GM19025 (cell line): ENCODE results near the gene LRRC10.

ENCODE experiments used
- ATAC-seq: cut with Tn5 transposase; IDR thresholded peaks from one replicate; pipeline ENCODE4 v1.9.1; 2021; ENCODE audit warnings: mild to moderate bottlenecking, low read depth, moderate library complexity; ENCODE audit not compliant: unreplicated experiment

Gene LRRC10, protein sequence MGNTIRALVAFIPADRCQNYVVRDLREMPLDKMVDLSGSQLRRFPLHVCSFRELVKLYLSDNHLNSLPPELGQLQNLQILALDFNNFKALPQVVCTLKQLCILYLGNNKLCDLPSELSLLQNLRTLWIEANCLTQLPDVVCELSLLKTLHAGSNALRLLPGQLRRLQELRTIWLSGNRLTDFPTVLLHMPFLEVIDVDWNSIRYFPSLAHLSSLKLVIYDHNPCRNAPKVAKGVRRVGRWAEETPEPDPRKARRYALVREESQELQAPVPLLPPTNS

DNA sequence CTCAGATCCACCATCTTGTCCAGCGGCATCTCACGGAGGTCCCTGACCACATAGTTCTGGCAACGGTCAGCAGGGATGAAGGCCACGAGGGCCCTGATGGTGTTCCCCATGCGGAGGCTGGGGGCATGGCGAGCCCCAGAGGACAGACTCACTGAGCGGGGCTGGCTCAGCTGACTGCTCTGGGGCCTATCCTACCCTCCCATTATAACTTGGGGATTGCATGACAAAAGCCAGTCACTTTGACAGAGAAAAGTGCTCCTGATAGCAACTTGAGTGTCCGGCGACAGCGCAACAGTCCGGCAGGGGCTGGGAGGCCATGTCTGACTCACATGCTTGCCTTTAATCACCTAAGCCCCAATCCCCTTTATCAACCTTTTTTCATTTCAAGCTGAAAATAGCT is at the start of gene LRRC10:
Gene LRRC10, minus strand, starts transcription at position 179 of the 400 bp plus-strand sequence. Its CDS starts 69 bp downstream, at position 110.
- no peak for ATAC-seq

DNA sequence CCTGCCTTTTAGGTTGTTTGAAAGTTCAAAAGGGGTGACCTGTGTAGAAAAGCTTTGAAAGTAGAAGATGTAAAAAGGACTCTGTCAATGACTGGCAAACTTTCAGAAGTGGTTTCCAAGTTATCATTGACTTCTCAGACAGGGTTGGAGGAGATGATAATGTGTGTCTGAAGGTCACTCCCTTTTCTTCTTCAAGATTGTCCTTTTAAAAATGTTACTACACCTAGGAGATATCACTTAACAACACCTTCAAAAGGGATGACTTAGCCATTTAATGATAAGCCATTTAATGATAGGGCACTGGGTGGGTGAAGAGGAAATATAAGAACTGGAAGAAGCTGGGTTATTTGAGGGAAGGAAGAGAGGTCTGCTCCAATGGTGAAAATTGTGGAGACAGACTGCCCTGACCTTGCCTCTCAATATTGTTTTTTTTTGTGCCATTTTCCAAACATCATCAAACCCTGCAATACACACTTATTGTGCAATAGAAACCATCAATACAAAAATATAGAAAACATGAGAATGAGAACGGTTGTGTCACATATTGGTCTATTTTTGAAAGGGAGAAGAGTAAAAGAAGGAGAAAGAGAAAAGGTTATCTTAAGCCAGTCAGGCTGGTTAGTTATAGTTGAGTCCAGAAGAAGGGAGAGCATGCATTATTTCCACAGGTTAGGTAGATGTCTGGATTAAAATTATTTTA is 49.6 kb upstream of the LRRC10 start:
- ATAC-seq, result no peak

DNA sequence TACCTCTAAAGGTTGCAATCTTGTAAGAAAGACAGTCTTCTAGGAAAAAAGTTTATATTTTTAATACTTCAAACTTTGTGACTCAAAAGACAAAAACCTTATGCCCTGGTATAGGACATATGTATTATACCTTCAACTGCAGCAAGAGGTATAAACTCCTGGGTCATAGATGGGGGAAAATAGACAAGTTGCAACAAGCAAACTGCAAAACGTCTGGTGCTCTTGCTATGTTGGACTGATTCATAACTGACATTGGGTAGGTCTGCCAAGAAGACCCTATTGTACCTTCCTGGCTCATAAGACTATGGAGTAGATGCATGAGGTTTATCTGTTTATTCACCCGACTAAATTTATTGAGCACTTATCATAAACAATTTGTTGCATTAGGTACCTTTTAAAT is 47.5 kb upstream of the LRRC10 start:
- ATAC-seq, result no peak

DNA sequence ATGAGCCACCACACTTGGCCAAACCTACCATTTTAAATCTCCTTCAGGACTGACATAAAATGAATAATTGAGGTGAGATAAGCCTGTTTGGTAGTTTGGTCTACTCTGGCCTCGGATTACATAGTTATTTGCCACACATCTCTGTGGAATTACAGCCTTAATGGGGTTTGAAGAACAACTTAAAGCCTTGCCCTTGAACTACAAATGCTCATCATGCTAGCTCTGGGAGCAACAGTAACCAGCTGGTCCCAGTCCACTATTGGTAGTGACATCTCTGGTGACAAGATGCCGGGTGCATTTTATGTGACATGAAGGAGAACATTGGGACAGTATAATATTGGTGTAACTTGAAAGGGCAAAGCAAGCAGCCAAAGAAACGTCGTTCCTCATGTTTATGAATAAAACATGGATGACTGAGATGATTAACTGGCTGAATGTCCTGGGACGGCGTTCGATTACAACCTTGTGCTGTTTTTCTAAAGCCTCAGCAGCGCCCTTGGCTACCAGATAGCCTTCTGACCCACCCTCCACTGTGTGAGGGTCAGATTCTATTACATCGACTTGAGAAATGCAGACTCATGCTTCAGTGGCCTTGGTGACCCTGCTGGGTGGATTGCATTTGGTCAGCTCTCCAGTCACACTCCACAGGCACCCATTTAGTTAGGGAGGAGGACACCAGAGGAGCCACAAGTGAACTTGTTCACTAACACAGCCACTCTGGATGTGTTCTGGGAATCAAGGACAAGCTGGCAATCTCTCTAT is 46.9 kb upstream of the LRRC10 start:
- no peak for ATAC-seq

DNA sequence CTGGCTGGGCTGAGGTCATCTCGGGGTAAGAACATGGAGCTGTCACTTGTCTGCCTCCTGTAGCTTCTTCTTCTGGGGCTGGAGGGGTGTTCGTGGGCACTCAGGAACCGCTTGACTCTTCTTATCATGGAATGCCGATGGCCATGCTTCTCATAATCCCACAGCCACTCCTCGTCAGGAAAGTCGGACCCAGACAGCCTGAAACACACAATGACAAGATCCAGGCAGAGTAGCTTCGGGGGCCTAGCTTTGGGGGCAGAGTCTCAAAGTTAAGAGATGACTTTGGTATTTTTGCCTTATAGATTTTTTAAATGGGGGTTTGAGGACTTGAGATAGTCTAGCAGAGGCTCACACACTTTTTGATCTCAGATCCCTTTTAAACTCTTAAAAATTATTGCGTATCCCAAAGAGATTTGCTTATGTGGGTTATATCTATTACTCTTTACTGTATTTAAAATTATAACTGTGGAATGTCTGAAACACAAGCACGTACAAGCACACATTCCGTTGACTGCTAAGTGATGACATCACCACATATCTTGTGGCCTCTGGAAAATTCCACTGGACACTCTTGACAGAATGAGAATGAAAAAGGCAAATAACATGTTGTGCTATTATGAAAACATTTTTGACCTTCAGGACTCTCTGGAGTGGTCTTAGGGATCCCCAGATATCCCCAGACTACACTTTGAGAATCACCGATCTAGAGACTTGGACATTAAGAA is 45.1 kb upstream of the LRRC10 start:
- ATAC-seq, result no peak

DNA sequence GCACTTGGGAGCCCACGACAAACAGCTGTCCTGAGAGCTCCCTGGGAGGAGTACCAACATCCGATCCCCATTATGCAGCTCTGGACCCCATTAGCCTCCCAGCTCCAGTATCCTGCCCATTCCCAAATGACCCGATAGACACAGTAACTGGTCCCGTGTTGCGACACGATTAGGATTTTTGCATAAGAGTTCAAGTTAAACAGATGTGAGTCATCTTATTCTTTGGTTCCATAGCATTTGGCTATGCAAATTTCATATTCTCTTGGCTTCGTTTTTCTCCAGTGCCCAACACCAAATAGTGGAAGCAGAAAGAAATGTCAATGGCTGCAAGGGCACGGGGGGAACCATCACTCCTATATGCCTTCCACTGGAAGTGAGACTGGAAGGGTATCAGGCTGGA is 43.0 kb upstream of the LRRC10 start:
- no peak for ATAC-seq

DNA sequence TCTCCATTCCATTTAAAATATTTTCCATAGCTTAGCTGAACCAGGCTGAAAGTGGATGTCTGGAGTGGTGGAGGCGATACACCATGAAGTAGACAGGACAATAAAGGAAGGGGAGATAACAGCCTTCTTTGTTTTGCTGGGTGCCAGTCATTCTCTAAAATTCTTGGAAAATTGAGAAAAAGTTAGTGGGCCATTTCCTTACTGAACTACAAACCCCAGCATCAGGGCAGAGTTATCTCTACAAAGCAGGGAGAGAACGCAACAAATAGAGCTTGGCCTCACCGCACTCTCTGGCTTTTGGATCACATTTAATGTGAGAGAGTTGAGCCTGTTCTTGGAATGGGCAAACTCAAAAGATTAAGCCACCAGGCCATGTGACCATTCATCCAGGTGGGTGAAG is 41.2 kb upstream of the LRRC10 start:
- no peak for ATAC-seq

DNA sequence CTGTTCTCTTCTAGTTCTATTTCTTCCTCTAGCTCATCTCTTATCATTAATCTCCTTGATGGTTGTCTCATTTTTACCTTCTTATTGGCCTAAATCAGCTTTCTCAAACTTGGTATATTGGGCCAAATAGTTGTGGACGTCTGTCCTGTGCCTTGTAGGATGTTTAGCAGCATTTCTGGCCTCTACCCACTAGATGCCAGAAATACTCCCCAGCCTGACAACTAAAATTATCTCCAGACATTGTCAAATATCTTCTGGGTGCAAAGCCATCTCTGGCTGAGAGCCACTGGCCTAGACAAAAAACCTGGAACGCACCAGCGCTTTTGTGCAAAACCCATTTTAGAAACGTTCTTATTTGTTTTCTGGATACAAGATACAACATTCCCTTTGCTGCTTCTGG is 38.8 kb upstream of the LRRC10 start:
- no peak for ATAC-seq

DNA sequence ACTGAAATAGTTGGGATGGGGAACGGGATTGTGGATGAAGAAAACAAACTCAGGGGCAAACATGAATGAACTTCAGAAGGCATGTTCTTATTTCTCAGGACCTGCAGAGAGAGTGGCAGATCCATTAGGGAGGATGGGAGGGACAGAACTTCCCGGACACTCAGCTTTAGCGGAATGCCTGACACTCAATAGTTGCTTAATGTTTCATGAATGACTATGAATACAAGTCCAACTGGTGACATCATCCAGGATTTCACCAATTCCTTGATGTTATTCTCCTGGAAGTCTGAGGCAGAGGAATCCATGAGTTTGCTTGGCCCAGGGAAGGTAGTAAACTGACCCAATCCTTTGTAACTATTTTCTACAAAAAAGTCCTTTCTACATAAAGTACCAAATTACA is 37.8 kb upstream of the LRRC10 start:
- ATAC-seq, result no peak

DNA sequence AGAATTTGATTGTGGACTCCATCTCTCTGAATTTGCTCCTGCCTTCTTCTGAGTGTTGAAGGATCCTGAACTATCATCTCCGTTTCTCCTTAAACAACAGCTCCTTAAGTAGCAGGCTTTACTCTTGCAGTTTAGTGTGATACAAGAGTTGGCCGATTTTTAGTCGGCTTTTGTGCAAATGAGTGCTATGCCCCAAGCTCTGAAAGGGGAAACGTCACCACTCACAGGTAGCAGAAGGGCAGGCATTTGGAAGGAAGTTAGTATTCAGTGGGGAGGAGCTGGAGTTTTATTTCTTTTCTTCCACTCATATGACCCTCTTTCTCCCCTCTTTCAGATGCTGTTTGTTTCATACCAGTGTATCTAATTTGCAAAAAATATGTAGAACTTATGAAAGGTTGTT is 36.5 kb upstream of the LRRC10 start:
- ATAC-seq, result no peak

DNA sequence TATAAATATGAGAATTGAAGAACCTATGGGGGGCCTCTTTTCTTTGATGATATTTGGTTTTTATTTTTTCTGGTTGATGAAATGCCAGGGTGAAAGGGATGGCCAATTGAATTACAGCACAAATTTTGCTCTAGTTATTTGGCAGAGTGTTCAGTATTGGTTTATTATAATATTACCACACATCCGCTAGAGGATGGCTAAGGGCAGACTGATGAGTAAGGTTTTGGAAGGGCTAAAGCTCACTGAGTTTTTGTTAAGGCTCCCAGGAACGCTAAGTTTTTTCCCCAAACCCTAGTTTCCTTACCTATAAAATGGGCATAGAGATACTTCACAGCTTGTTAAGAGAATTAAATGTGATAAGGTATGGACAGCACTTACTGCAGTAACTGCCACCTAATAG is 34.3 kb upstream of the LRRC10 start:
- ATAC-seq, result no peak

DNA sequence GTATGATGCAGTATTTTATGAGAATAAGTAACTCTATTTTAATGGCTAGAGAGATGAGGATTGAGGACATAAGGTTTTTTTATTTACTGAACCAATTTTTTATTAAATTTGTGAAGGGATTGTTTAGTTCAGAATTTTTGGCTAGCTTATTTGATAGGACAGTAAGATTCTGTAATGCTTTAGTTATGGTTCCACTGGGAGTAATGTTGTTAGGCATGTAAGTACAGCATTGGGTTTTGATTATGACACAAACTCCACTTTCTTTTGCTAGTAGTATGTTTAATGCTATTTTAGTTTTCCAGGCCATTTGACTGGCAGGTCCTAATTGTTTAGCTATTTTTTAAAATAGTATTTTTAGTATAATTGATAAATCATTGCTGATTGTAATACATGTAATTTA is 33.8 kb upstream of the LRRC10 start:
- ATAC-seq, result no peak

DNA sequence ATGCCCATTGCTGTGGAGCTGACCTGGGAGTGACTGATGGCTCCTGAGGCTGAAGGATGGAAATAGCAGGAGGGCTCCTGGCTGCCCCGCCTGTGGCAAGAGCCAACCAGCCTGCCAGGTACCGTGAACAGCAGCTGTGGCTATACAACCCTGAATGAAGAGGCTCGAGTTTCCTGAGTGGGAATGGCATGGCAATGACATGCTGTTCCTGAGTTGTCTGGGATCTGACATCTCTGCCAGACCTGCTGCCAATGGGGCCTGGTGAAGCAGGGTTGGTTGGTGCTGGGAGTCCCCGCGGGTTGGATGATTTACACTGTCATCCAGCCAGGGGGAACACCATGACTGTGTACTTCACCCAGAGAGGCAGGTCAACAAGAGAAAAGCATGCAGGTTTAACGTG is 31.8 kb upstream of the LRRC10 start:
- no peak for ATAC-seq

DNA sequence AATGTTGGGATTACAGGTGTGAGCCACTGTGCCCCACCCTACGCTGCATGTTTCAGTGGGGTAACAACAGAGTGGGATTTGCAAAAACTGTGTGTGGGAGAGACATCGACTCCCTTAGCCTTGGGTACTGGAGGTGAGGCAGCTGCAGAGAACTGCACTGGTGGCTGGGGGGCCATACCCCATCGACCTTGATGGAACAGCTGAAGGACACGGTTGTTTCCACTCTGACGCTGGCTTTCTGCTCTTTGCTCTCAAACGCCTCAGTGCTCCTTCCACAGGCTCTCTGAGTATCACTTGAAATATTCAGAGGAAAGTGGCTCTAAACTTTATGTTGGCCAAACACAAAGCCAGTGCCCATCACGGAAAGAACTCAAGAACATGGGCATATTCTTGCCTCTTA is 30.8 kb upstream of the LRRC10 start:
- ATAC-seq, result no peak

DNA sequence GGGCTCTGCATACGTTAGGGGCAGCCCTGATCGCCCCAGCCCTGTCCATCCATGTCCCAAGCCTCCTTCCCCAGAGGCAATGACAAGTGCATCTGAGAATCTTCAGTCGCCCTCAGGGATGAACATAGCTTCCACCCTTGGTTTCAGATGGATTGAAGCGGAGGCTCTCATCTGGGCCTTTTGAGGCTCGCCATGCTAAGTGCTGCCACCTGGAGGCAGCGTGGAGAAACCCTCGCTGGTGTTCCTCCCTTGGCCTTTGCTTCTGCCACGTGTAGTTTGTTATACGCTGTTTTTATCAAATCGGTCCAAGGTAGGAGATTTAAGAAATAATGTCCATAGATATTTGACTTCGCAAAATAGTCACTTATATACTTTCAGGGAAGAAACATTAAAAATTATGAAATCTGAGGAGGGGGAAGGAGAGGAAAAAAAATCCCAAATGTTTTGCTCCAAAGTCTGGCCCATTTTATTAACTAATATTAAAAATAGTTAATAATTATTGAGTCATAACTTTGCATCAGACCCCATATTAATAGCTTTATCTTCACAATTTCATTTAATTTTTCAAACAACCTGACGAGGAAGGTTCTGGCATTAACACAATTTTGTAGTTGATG is 28.8 kb upstream of the LRRC10 start:
- peak; percentile 82 for ATAC-seq

DNA sequence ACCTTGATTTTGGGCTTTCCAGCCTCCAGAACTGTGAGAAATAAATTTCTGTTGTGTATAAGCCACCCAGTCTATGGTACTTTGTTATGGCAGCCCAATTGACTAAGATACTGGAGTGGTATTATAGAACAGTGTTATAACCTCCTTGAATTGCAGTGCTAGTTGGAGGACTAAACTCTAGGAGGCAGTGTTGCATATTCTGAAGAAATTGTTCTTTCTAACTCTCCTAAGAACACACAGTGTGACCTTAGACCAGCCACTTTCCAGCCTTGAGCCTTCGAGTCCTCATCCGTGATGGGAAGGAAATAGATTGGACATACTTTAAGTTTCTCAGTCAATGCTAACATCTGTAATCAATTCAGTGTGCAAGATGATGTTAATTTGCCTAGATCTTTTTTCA is 22.4 kb upstream of the LRRC10 start:
- no peak for ATAC-seq

DNA sequence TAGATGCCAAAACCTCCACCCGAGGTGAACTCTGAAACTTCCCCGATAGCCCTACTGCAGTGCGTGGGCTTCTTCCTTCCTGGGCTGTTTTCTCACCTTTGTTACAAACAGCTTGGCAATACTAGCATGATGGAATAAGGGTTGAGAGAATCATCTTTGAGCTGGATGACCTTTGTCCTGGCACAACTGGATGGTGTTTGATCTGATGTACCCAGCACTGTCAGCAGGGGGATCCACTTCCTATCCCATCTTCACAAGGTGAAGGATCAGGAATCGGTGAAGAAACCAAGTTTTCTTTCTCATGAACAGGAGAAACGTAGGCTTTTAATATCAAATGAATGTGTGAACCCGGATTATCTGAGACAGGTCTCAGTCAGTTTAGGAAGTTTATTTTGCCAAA is 19.5 kb upstream of the LRRC10 start:
- ATAC-seq, result no peak

DNA sequence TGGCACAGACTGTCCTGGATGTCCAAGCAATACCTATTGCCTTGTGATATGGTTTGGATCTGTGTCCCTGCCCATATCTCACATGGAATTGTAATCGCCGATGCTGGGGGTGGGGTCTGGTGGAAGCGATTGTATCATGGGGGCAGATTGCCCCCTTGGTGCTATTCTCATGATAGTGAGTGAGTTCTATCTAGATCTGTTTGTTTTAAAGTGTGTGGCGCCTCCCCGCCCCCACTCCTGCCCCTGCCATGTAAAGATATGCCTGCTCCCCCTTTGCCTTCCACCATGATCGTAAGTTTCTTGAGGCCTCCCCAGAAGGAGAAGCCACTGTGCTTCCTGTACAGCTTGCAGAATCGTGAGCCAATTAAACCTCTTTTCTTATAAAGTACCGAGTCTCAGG is 16.8 kb upstream of the LRRC10 start:
- ATAC-seq, result no peak

DNA sequence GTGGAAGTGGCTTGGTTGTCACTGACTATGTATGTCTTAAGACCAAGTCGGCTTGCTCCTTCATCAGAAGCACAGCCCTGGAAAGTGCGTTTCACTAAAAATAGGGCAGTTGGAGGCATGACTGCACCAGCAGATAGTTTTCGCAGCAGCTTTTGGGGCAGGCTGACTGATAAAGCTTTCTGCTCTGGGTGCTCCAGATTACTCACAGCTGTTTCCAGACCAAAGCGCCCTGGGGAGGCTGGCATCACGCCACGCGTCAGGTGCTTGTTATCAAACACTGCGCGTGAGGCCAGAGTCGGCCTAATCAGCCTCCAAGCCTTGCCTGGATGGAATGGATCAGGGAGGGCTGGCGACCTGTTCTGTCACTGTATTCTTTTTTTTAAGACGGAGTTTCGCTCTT is 13.3 kb upstream of the LRRC10 start:
- no peak for ATAC-seq

DNA sequence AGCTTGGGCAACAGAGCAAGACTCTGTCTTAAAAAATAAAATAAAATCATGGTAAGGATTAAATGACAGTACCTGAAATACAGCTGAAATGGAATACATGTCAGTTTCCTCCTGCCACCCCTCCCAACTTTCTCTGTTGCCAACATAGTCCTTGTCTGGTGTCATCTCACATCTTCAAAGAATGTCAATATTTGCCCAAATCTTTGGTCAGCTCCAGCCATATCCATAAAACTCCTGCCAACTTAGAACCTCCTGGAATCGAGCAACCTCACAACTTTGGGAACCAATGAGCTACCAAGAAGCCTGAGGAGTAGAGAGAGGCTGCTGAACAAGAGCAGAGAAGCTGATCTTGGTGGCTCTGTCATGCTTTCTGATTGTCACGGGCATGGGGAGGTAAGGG is 10.8 kb upstream of the LRRC10 start:
- no peak for ATAC-seq

DNA sequence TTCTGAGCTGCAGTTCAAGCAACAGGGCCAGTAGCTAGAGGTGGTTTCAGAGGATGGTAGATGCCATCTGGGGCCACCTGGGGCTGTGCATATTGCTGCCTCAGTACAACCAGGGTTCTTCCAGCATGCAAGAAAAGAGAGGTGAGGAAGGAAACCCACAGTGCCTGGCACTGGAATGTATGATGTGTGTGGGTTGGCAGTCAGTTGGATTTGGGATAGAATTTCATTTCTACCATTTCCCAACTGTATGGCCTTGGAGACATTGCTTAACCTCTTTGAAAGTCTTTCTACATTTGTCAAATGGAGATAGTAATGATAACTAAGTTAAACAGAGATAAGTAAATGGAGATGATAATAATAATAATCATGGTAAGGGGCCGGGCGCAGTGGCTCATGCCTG is 10.2 kb upstream of the LRRC10 start:
- ATAC-seq, result no peak
